MM.1S (cell line): ENCODE results near the gene CDKN2B-AS1.

Experiments used
- DNase-seq: peaks from one replicate; pipeline ENCODE4 v3.0.0-alpha.2; 2015
- H2AFZ ChIP-seq: fragments of 300-600 bp; sonication (generic); 2 replicates; pipeline ENCODE4 v1.6.0; 2016; ENCODE audit warnings: antibody characterized with exemption, low read length
- H3F3A ChIP-seq: fragments of 300-600 bp; sonication (generic); 2 replicates; pipeline ENCODE4 v1.6.1; 2016; ENCODE audit warnings: mild to moderate bottlenecking, antibody characterized with exemption, low read length, moderate library complexity, mixed read lengths; ENCODE audit not compliant: insufficient read depth
- H3K27ac ChIP-seq: fragments of 300-600 bp; sonication (generic); 2 replicates; pipeline ENCODE4 v1.5.1; 2016; ENCODE audit warnings: mild to moderate bottlenecking, low read length
- H3K27me3 ChIP-seq: fragments of 300-600 bp; sonication (generic); replicated peaks from 2 replicates; pipeline ENCODE4 v1.6.0; 2016; ENCODE audit warnings: low read length; ENCODE audit not compliant: insufficient read depth
- H3K36me3 ChIP-seq: fragments of 300-600 bp; sonication (generic); replicated peaks from 2 replicates; pipeline ENCODE4 v1.6.1; 2016; ENCODE audit warnings: mild to moderate bottlenecking, low read length, mixed read lengths; ENCODE audit not compliant: insufficient read depth
- H3K4me1 ChIP-seq: fragments of 300-600 bp; sonication (generic); 2 replicates; pipeline ENCODE4 v1.6.1; 2016; ENCODE audit warnings: low read length, mixed read lengths
- H3K4me2 ChIP-seq: fragments of 300-600 bp; sonication (generic); 2 replicates; pipeline ENCODE4 v1.6.0; 2016; ENCODE audit warnings: low read depth, low read length
- H3K4me3 ChIP-seq: fragments of 300-600 bp; sonication (generic); 2 replicates; pipeline ENCODE4 v1.5.1; 2016; ENCODE audit warnings: low read length, mixed read lengths
- H3K79me2 ChIP-seq: fragments of 300-600 bp; sonication (generic); 2 replicates; pipeline ENCODE4 v1.6.1; 2016; ENCODE audit warnings: mixed run types, low read length, mixed read lengths
- H3K9ac ChIP-seq: fragments of 300-600 bp; sonication (generic); 2 replicates; pipeline ENCODE4 v1.6.1; 2016; ENCODE audit warnings: low read length, mixed read lengths
- H3K9me2 ChIP-seq: fragments of 300-600 bp; sonication (generic); replicated peaks from 2 replicates; pipeline ENCODE4 v1.6.1; 2016; ENCODE audit warnings: mild to moderate bottlenecking, low read length, mixed read lengths; ENCODE audit not compliant: insufficient read depth
- H3K9me3 ChIP-seq: fragments of 300-600 bp; sonication (generic); replicated peaks from 2 replicates; pipeline ENCODE4 v1.6.1; 2016; ENCODE audit warnings: mild to moderate bottlenecking, low read length, mixed read lengths; ENCODE audit not compliant: insufficient read depth
- H4K20me1 ChIP-seq: fragments of 300-600 bp; sonication (generic); 2 replicates; pipeline ENCODE4 v1.6.1; 2016; ENCODE audit warnings: mild to moderate bottlenecking, low read length, moderate library complexity, mixed read lengths; ENCODE audit not compliant: insufficient read depth
- EZH2 ChIP-seq: fragments of 300-600 bp; sonication (generic); optimal IDR thresholded peaks from 2 replicates; pipeline ENCODE3; 2017; ENCODE audit warnings: low read depth, mild to moderate bottlenecking, antibody characterized with exemption, low read length, mixed read lengths
- EZH2phosphoT487 ChIP-seq: fragments of 300-600 bp; sonication (generic); IDR thresholded peaks from 2 replicates; pipeline ENCODE4 v1.6.1; 2018; ENCODE audit warnings: antibody characterized with exemption, low read length
- TF ChIP-seq, protein P1 (sequence below): fragments of 300-600 bp; sonication (generic); IDR thresholded peaks from 2 replicates; pipeline ENCODE4 v1.5.1; 2016; ENCODE audit warnings: antibody characterized with exemption, low read length, mixed read lengths

CDKN2B-AS1 gene

DNA sequence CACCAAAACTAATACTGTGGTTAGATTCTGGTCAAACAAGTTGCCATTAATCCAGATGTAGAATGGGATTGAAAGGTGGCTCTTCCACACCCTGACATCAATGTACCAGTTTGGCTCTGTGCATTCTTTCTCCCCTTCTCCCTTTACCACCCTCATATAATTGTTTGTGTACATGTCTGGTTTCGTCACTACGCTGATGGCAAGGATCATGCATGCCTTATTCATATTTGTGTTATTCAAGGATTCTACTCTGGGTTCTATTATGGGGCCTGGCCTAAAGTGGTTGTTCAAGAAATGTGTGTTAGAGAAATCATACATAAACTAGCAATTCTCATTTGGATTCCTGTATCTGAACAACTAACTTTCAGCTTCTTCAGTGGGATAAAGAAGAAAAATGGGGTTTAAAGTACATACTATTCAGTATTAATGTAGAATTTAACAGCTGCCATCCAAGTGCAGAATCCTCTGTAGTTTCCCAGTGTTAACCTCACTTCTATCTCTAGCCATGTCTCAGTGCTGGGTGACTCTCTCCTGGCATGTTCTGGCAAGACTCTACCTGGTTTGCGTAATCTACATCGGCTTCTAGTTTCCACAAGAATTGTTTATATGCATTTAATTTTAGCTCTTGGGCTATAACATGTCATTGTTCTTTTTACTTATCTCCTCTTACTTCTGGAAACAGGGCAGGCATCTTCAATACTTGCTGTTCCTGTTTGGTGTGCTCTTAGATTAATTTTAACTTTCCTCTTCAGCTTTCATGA lies 42.5 kb downstream of the CDKN2B-AS1 start:
- H3K4me3 ChIP-seq: no peak overlapping the region
- no peaks in the 10 kb centered on the region for H3K27me3 ChIP-seq
- no peak overlapping the region for H3K4me2 ChIP-seq
- H3K9me2 ChIP-seq: no peaks in the 10 kb centered on the region
- no peaks in the 10 kb centered on the region for H3K79me2 ChIP-seq
- H3K36me3 ChIP-seq: no peaks in the 10 kb centered on the region
- H3F3A ChIP-seq: peaks cover 9% of the 10 kb centered on the region; the same call in 1 of the 2 replicates
- H3K9ac ChIP-seq: no peak overlapping the region
- H3K9me3 ChIP-seq: no peaks in the 10 kb centered on the region
- no peak overlapping the region for H2AFZ ChIP-seq
- H3K27ac ChIP-seq: no peak overlapping the region
- peaks cover 39% of the 10 kb centered on the region for H3K4me1 ChIP-seq
- TF ChIP-seq, protein P1, sequence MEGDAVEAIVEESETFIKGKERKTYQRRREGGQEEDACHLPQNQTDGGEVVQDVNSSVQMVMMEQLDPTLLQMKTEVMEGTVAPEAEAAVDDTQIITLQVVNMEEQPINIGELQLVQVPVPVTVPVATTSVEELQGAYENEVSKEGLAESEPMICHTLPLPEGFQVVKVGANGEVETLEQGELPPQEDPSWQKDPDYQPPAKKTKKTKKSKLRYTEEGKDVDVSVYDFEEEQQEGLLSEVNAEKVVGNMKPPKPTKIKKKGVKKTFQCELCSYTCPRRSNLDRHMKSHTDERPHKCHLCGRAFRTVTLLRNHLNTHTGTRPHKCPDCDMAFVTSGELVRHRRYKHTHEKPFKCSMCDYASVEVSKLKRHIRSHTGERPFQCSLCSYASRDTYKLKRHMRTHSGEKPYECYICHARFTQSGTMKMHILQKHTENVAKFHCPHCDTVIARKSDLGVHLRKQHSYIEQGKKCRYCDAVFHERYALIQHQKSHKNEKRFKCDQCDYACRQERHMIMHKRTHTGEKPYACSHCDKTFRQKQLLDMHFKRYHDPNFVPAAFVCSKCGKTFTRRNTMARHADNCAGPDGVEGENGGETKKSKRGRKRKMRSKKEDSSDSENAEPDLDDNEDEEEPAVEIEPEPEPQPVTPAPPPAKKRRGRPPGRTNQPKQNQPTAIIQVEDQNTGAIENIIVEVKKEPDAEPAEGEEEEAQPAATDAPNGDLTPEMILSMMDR: no peak
- TF ChIP-seq EZH2: no peak
- no peak for TF ChIP-seq EZH2phosphoT487
- no peak for DNase-seq
- no peaks in the 10 kb centered on the region for H4K20me1 ChIP-seq

GRCh38 chr9:22037954-22038690 lies 43.5 kb downstream of the CDKN2B-AS1 start:
- no peaks in the 10 kb centered on the region for H3K27me3 ChIP-seq
- no peak for DNase-seq
- no peaks in the 10 kb centered on the region for H4K20me1 ChIP-seq
- TF ChIP-seq, protein P1: peak; percentile 21; the same call in 1 of the 2 replicates
- no peak for TF ChIP-seq EZH2
- TF ChIP-seq EZH2phosphoT487: no peak
- H2AFZ ChIP-seq: no peak overlapping the region
- H3K9me3 ChIP-seq: no peaks in the 10 kb centered on the region
- H3K9me2 ChIP-seq: no peaks in the 10 kb centered on the region
- no peak overlapping the region for H3K27ac ChIP-seq
- H3F3A ChIP-seq: peaks cover 9% of the 10 kb centered on the region; the same call in 1 of the 2 replicates
- no peaks in the 10 kb centered on the region for H3K79me2 ChIP-seq
- H3K4me1 ChIP-seq: peaks cover 34% of the 10 kb centered on the region
- H3K9ac ChIP-seq: no peak overlapping the region
- H3K36me3 ChIP-seq: no peaks in the 10 kb centered on the region
- no peak overlapping the region for H3K4me2 ChIP-seq
- H3K4me3 ChIP-seq: no peak overlapping the region

DNA sequence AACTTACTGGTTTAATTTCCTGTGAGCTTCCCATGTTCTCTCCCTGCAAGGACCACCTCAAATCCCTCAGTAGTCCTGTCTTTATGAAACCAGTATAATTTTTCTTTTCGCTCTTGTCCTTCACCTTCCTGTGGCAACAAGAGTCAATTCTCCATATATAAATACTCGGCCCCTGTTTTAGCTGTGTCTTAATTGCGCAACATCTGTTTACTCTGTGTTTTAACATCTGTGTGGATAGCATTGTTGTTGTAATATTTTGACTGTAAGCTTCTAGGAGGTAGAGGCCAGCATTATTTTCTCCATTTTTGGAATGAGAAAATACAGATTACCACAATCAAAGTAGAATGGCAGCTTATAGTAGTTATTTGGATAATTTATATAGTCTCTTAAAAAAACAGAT lies 44.7 kb downstream of the CDKN2B-AS1 start:
- H3K9me2 ChIP-seq: no peaks in the 10 kb centered on the region
- no peak overlapping the region for H2AFZ ChIP-seq
- TF ChIP-seq EZH2 (no peak), EZH2phosphoT487 (no peak)
- TF ChIP-seq, protein P1: no peak
- H3K4me3 ChIP-seq: no peak overlapping the region
- no peaks in the 10 kb centered on the region for H3K79me2 ChIP-seq
- peaks cover 7% of the 10 kb centered on the region; the same call in 1 of the 2 replicates for H3F3A ChIP-seq
- no peak for DNase-seq
- H3K9ac ChIP-seq: no peak overlapping the region
- no peak overlapping the region for H3K27ac ChIP-seq
- H3K4me1 ChIP-seq: peaks cover 27% of the 10 kb centered on the region
- H3K9me3 ChIP-seq: no peaks in the 10 kb centered on the region
- no peaks in the 10 kb centered on the region for H4K20me1 ChIP-seq
- no peak overlapping the region for H3K4me2 ChIP-seq
- H3K36me3 ChIP-seq: no peaks in the 10 kb centered on the region
- no peaks in the 10 kb centered on the region for H3K27me3 ChIP-seq
